Kidney epithelial cell (primary cell): ENCODE measurements around the gene HS6ST1. TPM values are rescaled to one million over a fixed set of nuclear protein-coding genes. Genes with fewer than 3 reads are reported as not detected.
A peak's percentile ranks its signal among the peaks of the same experiment; 100 is the strongest.

ENCODE experiments used
- DNase-seq: peaks from one replicate; pipeline ENCODE4 v3.0.0-alpha.2; 2010; ENCODE audit warnings: low read depth
- H3K27me3 ChIP-seq: 2 replicates; pipeline ENCODE4 v1.6.0; 2011; ENCODE audit warnings: low read length; ENCODE audit not compliant: control insufficient read depth, insufficient read depth
- H3K36me3 ChIP-seq: 2 replicates; pipeline ENCODE4 v1.5.1; 2011; ENCODE audit warnings: low read length; ENCODE audit not compliant: control insufficient read depth, insufficient read depth
- H3K4me3 ChIP-seq: 2 replicates; pipeline ENCODE4 v1.5.1; 2011; ENCODE audit warnings: low read depth, mild to moderate bottlenecking, control low read depth, low read length
- CTCF ChIP-seq: IDR thresholded peaks from 2 replicates; pipeline ENCODE4 v1.5.1; 2011; ENCODE audit warnings: mild to moderate bottlenecking, moderate library complexity, low read length, control low read depth, inconsistent platforms; ENCODE audit not compliant: insufficient read depth, poor library complexity, severe bottlenecking
- total RNA-seq: library from RNA; depleted of rRNA; stranded (reverse); fragments of >200 nt; gene quantifications from 2 replicates; pipeline ENCODE4 v1.2.3, GENCODE V29; 2015

HS6ST1 gene
- total RNA-seq, 1 donor from 2014 or later, result 34.4 TPM

GRCh38 chr2:128350736-128351135, 32.1 kb upstream of the HS6ST1 start:
- Histone ChIP-seq H3K36me3 (no peaks in the 10 kb centered on the region), H3K27me3 (no peaks in the 10 kb centered on the region), H3K4me3 (no peak overlapping the region)
- no peak for DNase-seq
- TF ChIP-seq CTCF, result no peak

GRCh38 chr2:128348701-128349100, 30.0 kb upstream of the HS6ST1 start:
- no peaks in the 10 kb centered on the region for H3K27me3 ChIP-seq
- no peak for DNase-seq
- TF ChIP-seq CTCF, result no peak

GRCh38 chr2:128347701-128348539, 29.3 kb upstream of the HS6ST1 start:
- no peak for TF ChIP-seq CTCF
- peak; percentile 52 for DNase-seq

More at GRCh38 chr2:128348701-128349100, 30.0 kb upstream of the HS6ST1 start:
- Histone ChIP-seq H3K4me3 (no peak overlapping the region), H3K36me3 (no peaks in the 10 kb centered on the region)

GRCh38 chr2:128347171-128347558, 28.5 kb upstream of the HS6ST1 start:
- H3K4me3 ChIP-seq, result no peak overlapping the region
- no peaks in the 10 kb centered on the region for H3K27me3 ChIP-seq
- no peaks in the 10 kb centered on the region for H3K36me3 ChIP-seq
- TF ChIP-seq CTCF, result no peak
- DNase-seq, result no peak

More at GRCh38 chr2:128347701-128348539, 29.3 kb upstream of the HS6ST1 start:
- H3K36me3 ChIP-seq, result no peaks in the 10 kb centered on the region
- no peak overlapping the region for H3K4me3 ChIP-seq
- no peaks in the 10 kb centered on the region for H3K27me3 ChIP-seq

GRCh38 chr2:128346291-128347170, 27.9 kb upstream of the HS6ST1 start:
- DNase-seq, result no peak
- no peaks in the 10 kb centered on the region for H3K27me3 ChIP-seq
- TF ChIP-seq CTCF, result no peak

More at GRCh38 chr2:128346291-128347170, 27.9 kb upstream of the HS6ST1 start:
- H3K36me3 ChIP-seq, result no peaks in the 10 kb centered on the region
- H3K4me3 ChIP-seq, result no peak overlapping the region
